Measurements from ENCODE around the gene TSSK2.

Gene TSSK2

GRCh38 chr22:19138217-19139000, 7.3 kb downstream of the TSSK2 start:
- H3K9me3 ChIP-seq (ENCODE audit: control insufficient read depth, low read length), result no peaks in the 10 kb centered on the region
- DNase-seq, result no peak
- H3K27ac ChIP-seq (ENCODE audit: insufficient read depth, low read length, poor library complexity, severe bottlenecking), result no peak overlapping the region
- H3K36me3 ChIP-seq (ENCODE audit: control insufficient read depth, insufficient read depth, low read length), result peaks cover 83% of the 10 kb centered on the region
- H3K4me3 ChIP-seq (ENCODE audit: insufficient read depth, low read depth, low read length, poor library complexity, severe bottlenecking), result no peak overlapping the region
- peaks cover 5% of the 10 kb centered on the region for H3K4me1 ChIP-seq (ENCODE audit: control insufficient read depth, insufficient read depth, low read length, poor library complexity, severe bottlenecking)
- H3K27me3 ChIP-seq (replicated peaks; ENCODE audit: control insufficient read depth, insufficient read depth, low read length, poor library complexity, severe bottlenecking), result no peaks in the 10 kb centered on the region

GRCh38 chr22:19139001-19139356, 7.9 kb downstream of the TSSK2 start:
- H3K36me3 ChIP-seq (ENCODE audit: control insufficient read depth, insufficient read depth, low read length), result peaks cover 77% of the 10 kb centered on the region
- H3K4me3 ChIP-seq (ENCODE audit: insufficient read depth, low read depth, low read length, poor library complexity, severe bottlenecking), result no peak overlapping the region
- no peaks in the 10 kb centered on the region for H3K9me3 ChIP-seq (ENCODE audit: control insufficient read depth, low read length)
- DNase-seq, result no peak
- no peak overlapping the region for H3K27ac ChIP-seq (ENCODE audit: insufficient read depth, low read length, poor library complexity, severe bottlenecking)
- H3K27me3 ChIP-seq (replicated peaks; ENCODE audit: control insufficient read depth, insufficient read depth, low read length, poor library complexity, severe bottlenecking), result no peaks in the 10 kb centered on the region
- H3K4me1 ChIP-seq (ENCODE audit: control insufficient read depth, insufficient read depth, low read length, poor library complexity, severe bottlenecking), result peaks cover 9% of the 10 kb centered on the region

GRCh38 chr22:19139974-19140373, 8.9 kb downstream of the TSSK2 start:
- Histone ChIP-seq H3K9me3 (ENCODE audit: control insufficient read depth, low read length) (no peaks in the 10 kb centered on the region), H3K27ac (ENCODE audit: insufficient read depth, low read length, poor library complexity, severe bottlenecking) (no peak overlapping the region), H3K36me3 (ENCODE audit: control insufficient read depth, insufficient read depth, low read length) (peaks cover 67% of the 10 kb centered on the region), H3K4me1 (ENCODE audit: control insufficient read depth, insufficient read depth, low read length, poor library complexity, severe bottlenecking) (peaks cover 9% of the 10 kb centered on the region), H3K27me3 (replicated peaks; ENCODE audit: control insufficient read depth, insufficient read depth, low read length, poor library complexity, severe bottlenecking) (no peaks in the 10 kb centered on the region), H3K4me3 (ENCODE audit: insufficient read depth, low read depth, low read length, poor library complexity, severe bottlenecking) (no peak overlapping the region)
- DNase-seq, result no peak

- DNase-seq, result no peak
- Histone ChIP-seq H3K4me3 (ENCODE audit: insufficient read depth, low read depth, low read length, poor library complexity, severe bottlenecking) (no peak overlapping the region), H3K36me3 (ENCODE audit: control insufficient read depth, insufficient read depth, low read length) (peaks cover 46% of the 10 kb centered on the region), H3K27ac (ENCODE audit: insufficient read depth, low read length, poor library complexity, severe bottlenecking) (no peak overlapping the region), H3K4me1 (ENCODE audit: control insufficient read depth, insufficient read depth, low read length, poor library complexity, severe bottlenecking) (peaks cover 9% of the 10 kb centered on the region), H3K9me3 (ENCODE audit: control insufficient read depth, low read length) (no peaks in the 10 kb centered on the region), H3K27me3 (replicated peaks; ENCODE audit: control insufficient read depth, insufficient read depth, low read length, poor library complexity, severe bottlenecking) (no peaks in the 10 kb centered on the region)
Measured at GRCh38 chr22:19142394-19142793, 11.3 kb downstream of the TSSK2 start.

- no peak for DNase-seq
- Histone ChIP-seq H3K36me3 (ENCODE audit: control insufficient read depth, insufficient read depth, low read length) (peaks cover 38% of the 10 kb centered on the region), H3K4me1 (ENCODE audit: control insufficient read depth, insufficient read depth, low read length, poor library complexity, severe bottlenecking) (peaks cover 9% of the 10 kb centered on the region), H3K27me3 (replicated peaks; ENCODE audit: control insufficient read depth, insufficient read depth, low read length, poor library complexity, severe bottlenecking) (no peaks in the 10 kb centered on the region), H3K9me3 (ENCODE audit: control insufficient read depth, low read length) (no peaks in the 10 kb centered on the region), H3K27ac (ENCODE audit: insufficient read depth, low read length, poor library complexity, severe bottlenecking) (no peak overlapping the region), H3K4me3 (ENCODE audit: insufficient read depth, low read depth, low read length, poor library complexity, severe bottlenecking) (no peak overlapping the region)
Measured at GRCh38 chr22:19143212-19143611, 12.1 kb downstream of the TSSK2 start.

- DNase-seq, result peak in 1 of 3 donors; percentile 24
- Histone ChIP-seq H3K4me1 (ENCODE audit: control insufficient read depth, insufficient read depth, low read length, poor library complexity, severe bottlenecking) (peaks cover 11% of the 10 kb centered on the region), H3K27me3 (replicated peaks; ENCODE audit: control insufficient read depth, insufficient read depth, low read length, poor library complexity, severe bottlenecking) (peaks cover 5% of the 10 kb centered on the region), H3K27ac (ENCODE audit: insufficient read depth, low read length, poor library complexity, severe bottlenecking) (peak overlapping the region; percentile 82), H3K36me3 (ENCODE audit: control insufficient read depth, insufficient read depth, low read length) (peaks cover 30% of the 10 kb centered on the region), H3K9me3 (ENCODE audit: control insufficient read depth, low read length) (no peaks in the 10 kb centered on the region), H3K4me3 (ENCODE audit: insufficient read depth, low read depth, low read length, poor library complexity, severe bottlenecking) (peak overlapping the region; percentile 82)
Measured at GRCh38 chr22:19143967-19144400, 12.9 kb downstream of the TSSK2 start.

GRCh38 chr22:19146215-19146968, 15.3 kb downstream of the TSSK2 start:
- H3K36me3 ChIP-seq (ENCODE audit: control insufficient read depth, insufficient read depth, low read length), result peaks cover 8% of the 10 kb centered on the region
- H3K27me3 ChIP-seq (replicated peaks; ENCODE audit: control insufficient read depth, insufficient read depth, low read length, poor library complexity, severe bottlenecking), result peaks cover 20% of the 10 kb centered on the region
- H3K4me3 ChIP-seq (ENCODE audit: insufficient read depth, low read depth, low read length, poor library complexity, severe bottlenecking), result no peak overlapping the region
- H3K9me3 ChIP-seq (ENCODE audit: control insufficient read depth, low read length), result no peaks in the 10 kb centered on the region
- DNase-seq, result no peak
- peaks cover 24% of the 10 kb centered on the region for H3K4me1 ChIP-seq (ENCODE audit: control insufficient read depth, insufficient read depth, low read length, poor library complexity, severe bottlenecking)
- no peak overlapping the region for H3K27ac ChIP-seq (ENCODE audit: insufficient read depth, low read length, poor library complexity, severe bottlenecking)

GRCh38 chr22:19147195-19147780, 16.2 kb downstream of the TSSK2 start:
- H3K27ac ChIP-seq (ENCODE audit: insufficient read depth, low read length, poor library complexity, severe bottlenecking), result no peak overlapping the region
- H3K27me3 ChIP-seq (replicated peaks; ENCODE audit: control insufficient read depth, insufficient read depth, low read length, poor library complexity, severe bottlenecking), result peaks cover 28% of the 10 kb centered on the region
- no peaks in the 10 kb centered on the region for H3K9me3 ChIP-seq (ENCODE audit: control insufficient read depth, low read length)
- peaks cover 24% of the 10 kb centered on the region for H3K4me1 ChIP-seq (ENCODE audit: control insufficient read depth, insufficient read depth, low read length, poor library complexity, severe bottlenecking)
- peaks cover 2% of the 10 kb centered on the region for H3K36me3 ChIP-seq (ENCODE audit: control insufficient read depth, insufficient read depth, low read length)
- no peak for DNase-seq
- no peak overlapping the region for H3K4me3 ChIP-seq (ENCODE audit: insufficient read depth, low read depth, low read length, poor library complexity, severe bottlenecking)

- no peaks in the 10 kb centered on the region for H3K9me3 ChIP-seq (ENCODE audit: control insufficient read depth, low read length)
- H3K27ac ChIP-seq (ENCODE audit: insufficient read depth, low read length, poor library complexity, severe bottlenecking), result no peak overlapping the region
- H3K4me3 ChIP-seq (ENCODE audit: insufficient read depth, low read depth, low read length, poor library complexity, severe bottlenecking), result no peak overlapping the region
- DNase-seq, result no peak
- peaks cover 33% of the 10 kb centered on the region for H3K27me3 ChIP-seq (replicated peaks; ENCODE audit: control insufficient read depth, insufficient read depth, low read length, poor library complexity, severe bottlenecking)
- H3K4me1 ChIP-seq (ENCODE audit: control insufficient read depth, insufficient read depth, low read length, poor library complexity, severe bottlenecking), result peaks cover 19% of the 10 kb centered on the region
- no peaks in the 10 kb centered on the region for H3K36me3 ChIP-seq (ENCODE audit: control insufficient read depth, insufficient read depth, low read length)
Measured at GRCh38 chr22:19148417-19149046, 17.4 kb downstream of the TSSK2 start.

Measured in effector memory CD4-positive, alpha-beta T cell (primary cell).